GM23338 (cell line): ENCODE measurements around the gene LRRC39. TPM values are rescaled to one million over a fixed set of nuclear protein-coding genes. Genes with fewer than 3 reads are reported as not detected.

Experiments
- ATAC-seq: fragments of 200-7000 bp; cut with Tn5 transposase; 3 replicates; pipeline ENCODE4 v1.9.1; 2020
- DNase-seq: peaks from one replicate; pipeline ENCODE4 v3.0.0-alpha.2; 2015; ENCODE audit warnings: low spot score
- H2AFZ ChIP-seq: fragments of 200-600 bp; sonication (generic); 2 replicates; pipeline ENCODE4 v1.8.0; 2016; ENCODE audit warnings: antibody characterized with exemption, mild to moderate bottlenecking, moderate library complexity
- H3F3A ChIP-seq: fragments of 200-600 bp; sonication (generic); replicated peaks from 2 replicates; pipeline ENCODE4 v1.8.0; 2017; ENCODE audit warnings: antibody characterized with exemption, mixed run types, low read depth
- H3K27ac ChIP-seq: fragments of 200-600 bp; sonication (generic); 2 replicates; pipeline ENCODE4 v1.6.1; 2016; ENCODE audit warnings: low read depth
- H3K27me3 ChIP-seq: fragments of 200-600 bp; sonication (generic); 2 replicates; pipeline ENCODE4 v1.8.0; 2016; ENCODE audit warnings: mild to moderate bottlenecking, mixed run types, moderate library complexity; ENCODE audit not compliant: insufficient read depth
- H3K36me3 ChIP-seq: fragments of 200-600 bp; sonication (generic); 2 replicates; pipeline ENCODE4 v1.8.0; 2016; ENCODE audit warnings: mild to moderate bottlenecking; ENCODE audit not compliant: insufficient read depth
- H3K4me1 ChIP-seq: fragments of 200-600 bp; sonication (generic); 2 replicates; pipeline ENCODE4 v1.8.0; 2016; ENCODE audit warnings: mild to moderate bottlenecking, moderate library complexity; ENCODE audit not compliant: insufficient read depth
- H3K4me2 ChIP-seq: fragments of 200-600 bp; sonication (generic); 2 replicates; pipeline ENCODE4 v1.7.1; 2017; ENCODE audit warnings: mixed run types
- H3K4me3 ChIP-seq: fragments of 200-600 bp; sonication (generic); 2 replicates; pipeline ENCODE4 v1.6.1; 2016; ENCODE audit warnings: mixed run types
- H3K79me2 ChIP-seq: fragments of 200-600 bp; sonication (generic); replicated peaks from 2 replicates; pipeline ENCODE4 v1.8.0; 2017; ENCODE audit warnings: mild to moderate bottlenecking; ENCODE audit not compliant: insufficient read depth
- H3K9me2 ChIP-seq: fragments of 200-600 bp; sonication (generic); 2 replicates; pipeline ENCODE4 v1.8.0; 2017; ENCODE audit not compliant: insufficient read depth
- H4K20me1 ChIP-seq: fragments of 200-600 bp; sonication (generic); replicated peaks from 2 replicates; pipeline ENCODE4 v1.8.0; 2017; ENCODE audit warnings: mild to moderate bottlenecking; ENCODE audit not compliant: insufficient read depth
- H3K27ac Mint-ChIP-seq: 2 replicates; pipeline ENCODE4 v1.8.0; 2020; ENCODE audit warnings: inconsistent platforms, mild to moderate bottlenecking, moderate library complexity, mixed read lengths
- H3K27me3 Mint-ChIP-seq: 3 replicates; pipeline ENCODE4 v1.8.0; 2022; ENCODE audit warnings: low read depth, mild to moderate bottlenecking, moderate library complexity, mixed read lengths, inconsistent platforms; ENCODE audit not compliant: insufficient read depth, poor library complexity
- H3K36me3 Mint-ChIP-seq: 3 replicates; pipeline ENCODE4 v1.8.0; 2021; ENCODE audit warnings: low read depth, mild to moderate bottlenecking, inconsistent platforms, moderate library complexity, mixed read lengths
- H3K4me1 Mint-ChIP-seq: 3 replicates; pipeline ENCODE4 v1.8.0; 2020; ENCODE audit warnings: mild to moderate bottlenecking, inconsistent platforms, mixed read lengths
- H3K4me3 Mint-ChIP-seq: 3 replicates; pipeline ENCODE4 v1.8.0; 2021; ENCODE audit warnings: moderate library complexity, mild to moderate bottlenecking, inconsistent platforms, mixed read lengths
- H3K9me3 Mint-ChIP-seq: 3 replicates; pipeline ENCODE4 v1.8.0; 2020; ENCODE audit warnings: moderate library complexity, mild to moderate bottlenecking, inconsistent platforms, mixed read lengths
- CREB1 ChIP-seq: fragments of 250-450 bp; sonication (Bioruptor Pico); IDR thresholded peaks from 2 replicates; pipeline ENCODE4 v1.5.0; 2020; ENCODE audit warnings: low read depth, mild to moderate bottlenecking, moderate library complexity
- CTCF ChIP-seq, 2 experiments: fragments of 200-600 bp in 1 of 2; sonication (generic) in 1 of 2; conservative IDR thresholded peaks; 2 replicates each; pipeline versions ENCODE4 v1.5.1 to v1.6.1; 2016 to 2017; ENCODE audit warnings: antibody characterized with exemption in 2 of 2, low read depth in 2 of 2, mild to moderate bottlenecking in 2 of 2, moderate library complexity in 1 of 2
- ETS1 ChIP-seq: IDR thresholded peaks from 2 replicates; pipeline ENCODE4 v1.6.1; 2016; ENCODE audit warnings: antibody characterized with exemption
- EZH2 ChIP-seq: fragments of 200-600 bp; sonication (generic); IDR thresholded peaks from one replicate; pipeline ENCODE4 v1.8.0; 2017; ENCODE audit warnings: antibody characterized with exemption, mild to moderate bottlenecking, low read depth; ENCODE audit not compliant: unreplicated experiment
- EZH2phosphoT487 ChIP-seq: fragments of 200-600 bp; sonication (generic); IDR thresholded peaks from one replicate; pipeline ENCODE4 v1.8.1; 2018; ENCODE audit warnings: antibody characterized with exemption; ENCODE audit not compliant: unreplicated experiment
- JUNB ChIP-seq: IDR thresholded peaks from one replicate; pipeline ENCODE4 v1.6.1; 2016; ENCODE audit warnings: antibody characterized with exemption; ENCODE audit not compliant: unreplicated experiment
- NANOG ChIP-seq: IDR thresholded peaks from 2 replicates; pipeline ENCODE4 v1.6.1; 2016; ENCODE audit warnings: antibody characterized with exemption, borderline replicate concordance
- POLR2AphosphoS5 ChIP-seq: IDR thresholded peaks from 2 replicates; pipeline ENCODE4 v1.6.1; 2016; ENCODE audit warnings: antibody characterized with exemption, low read depth
- STAT1 ChIP-seq: IDR thresholded peaks from one replicate; pipeline ENCODE4 v1.6.1; 2016; ENCODE audit warnings: antibody characterized with exemption; ENCODE audit not compliant: unreplicated experiment
- ZNF331 ChIP-seq: fragments of 250-450 bp; sonication (Bioruptor Pico); IDR thresholded peaks from 2 replicates; pipeline ENCODE4 v1.5.0; 2020; ENCODE audit warnings: low read depth, mild to moderate bottlenecking, moderate library complexity
- long read RNA-seq: library from polyadenylated mRNA; unstranded; transcript quantifications from one replicate; pipeline ENCODE4 v2.0.0, GENCODE V29; 2020; ENCODE audit not compliant: unreplicated experiment
- polyA plus RNA-seq: library from polyadenylated mRNA; unstranded; fragments of >200 nt; fragmentation: Nextera tagmentation; extraction: Ambion mirVana; gene quantifications from 2 replicates; pipeline ENCODE4 v1.2.1, GENCODE V29; 2016
- total RNA-seq: library from RNA; depleted of rRNA; stranded (reverse); fragments of >200 nt; shearing (Covaris generic); gene quantifications from 2 replicates; pipeline ENCODE4 v1.2.3, GENCODE V29; 2014; rRNA removed

The LRRC39 gene
- total RNA-seq, result 0.87 TPM in 1 of 2 replicates, not detected in the other
- polyA plus RNA-seq, result 0.35 and 0.48 TPM in 2 replicates
- long read RNA-seq, result 0 reads

GRCh38 chr1:100178091-100178490 is at the start of gene LRRC39:
Gene LRRC39 (minus strand): TSS chr1:100178256. CDS start chr1:100168516, 9,740 bp downstream.
- no peaks in the 10 kb centered on the region for H3K27me3 ChIP-seq
- H4K20me1 ChIP-seq, result no peaks in the 10 kb centered on the region
- H3K4me3 Mint-ChIP-seq, result no peak within 1 kb of the TSS
- no peak within 1 kb of the TSS for H3K27ac Mint-ChIP-seq
- no peaks in the 10 kb centered on the region for H3K9me3 Mint-ChIP-seq
- no peaks in the 10 kb centered on the region for H3K4me1 ChIP-seq
- DNase-seq (no peak), ATAC-seq (no peak)
- H3K27ac ChIP-seq, result no peak within 1 kb of the TSS
- H3F3A ChIP-seq, result no peaks in the 10 kb centered on the region
- no peaks in the 10 kb centered on the region for H3K36me3 Mint-ChIP-seq
- TF ChIP-seq JUNB, result no peak
- TF ChIP-seq CREB1 (CRISPR knock-in tag), result no peak
- peaks cover 1% of the 10 kb centered on the region for H3K27me3 Mint-ChIP-seq
- no peak within 1 kb of the TSS for H3K4me3 ChIP-seq
- H3K79me2 ChIP-seq, result no peaks in the 10 kb centered on the region
- no peaks in the 10 kb centered on the region for H3K36me3 ChIP-seq
- H3K9me2 ChIP-seq, result no peaks in the 10 kb centered on the region
- no peak within 1 kb of the TSS for H2AFZ ChIP-seq
- H3K4me1 Mint-ChIP-seq, result no peaks in the 10 kb centered on the region
- H3K4me2 ChIP-seq, result no peak within 1 kb of the TSS

GRCh38 chr1:100222428-100222827 is 44.4 kb upstream of the LRRC39 start:
- H3K9me3 Mint-ChIP-seq, result no peaks in the 10 kb centered on the region
- Histone ChIP-seq H3K27me3 (no peaks in the 10 kb centered on the region), H2AFZ (no peak overlapping the region), H3K9me2 (no peaks in the 10 kb centered on the region), H3K27ac (no peak overlapping the region), H3F3A (no peaks in the 10 kb centered on the region), H3K4me1 (no peaks in the 10 kb centered on the region), H3K36me3 (peaks cover 7% of the 10 kb centered on the region; the same call in 1 of the 2 replicates), H3K4me3 (no peak overlapping the region), H3K79me2 (no peaks in the 10 kb centered on the region; the same call in 1 of the 2 replicates), H4K20me1 (0 out of 2 replicates have a peak, but pooled peaks cover 5% of the 10 kb centered on the region), H3K4me2 (no peak overlapping the region)
- H3K27ac Mint-ChIP-seq, result no peak overlapping the region
- DNase-seq, result no peak
- H3K36me3 Mint-ChIP-seq, result peaks cover 10% of the 10 kb centered on the region; the same call in 2 of the 3 replicates
- no peaks in the 10 kb centered on the region for H3K27me3 Mint-ChIP-seq
- no peaks in the 10 kb centered on the region for H3K4me1 Mint-ChIP-seq
- H3K4me3 Mint-ChIP-seq, result no peak overlapping the region
- no peak for ATAC-seq
- no peak for TF ChIP-seq ETS1
- no peak for TF ChIP-seq STAT1
- TF ChIP-seq CREB1 (CRISPR knock-in tag), result no peak
- TF ChIP-seq EZH2, result no peak
- TF ChIP-seq POLR2AphosphoS5, result no peak
- TF ChIP-seq NANOG, result no peak
- TF ChIP-seq CTCF (conservative IDR thresholded peaks at IDR 0.05; ENCODE audit: low read depth in 2 of 2), result no peak

GRCh38 chr1:100219883-100220282 is 41.8 kb upstream of the LRRC39 start:
- no peak overlapping the region for H3K4me3 Mint-ChIP-seq
- no peaks in the 10 kb centered on the region for H3K4me1 ChIP-seq
- H3K4me1 Mint-ChIP-seq, result no peaks in the 10 kb centered on the region
- ATAC-seq, result no peak
- no peaks in the 10 kb centered on the region for H3K27me3 ChIP-seq
- no peak overlapping the region for H2AFZ ChIP-seq
- H3K27me3 Mint-ChIP-seq, result no peaks in the 10 kb centered on the region
- no peaks in the 10 kb centered on the region for H3K9me3 Mint-ChIP-seq
- no peaks in the 10 kb centered on the region; the same call in 1 of the 2 replicates for H4K20me1 ChIP-seq
- no peaks in the 10 kb centered on the region for H3K79me2 ChIP-seq
- no peak overlapping the region for H3K27ac ChIP-seq
- H3K36me3 ChIP-seq, result peaks cover 21% of the 10 kb centered on the region; the same call in 1 of the 2 replicates
- no peak overlapping the region for H3K27ac Mint-ChIP-seq
- peaks cover 25% of the 10 kb centered on the region; the same call in 2 of the 3 replicates for H3K36me3 Mint-ChIP-seq
- no peak for DNase-seq
- H3K4me3 ChIP-seq, result no peak overlapping the region
- H3K9me2 ChIP-seq, result no peaks in the 10 kb centered on the region
- no peaks in the 10 kb centered on the region for H3F3A ChIP-seq
- no peak overlapping the region for H3K4me2 ChIP-seq
- TF ChIP-seq ETS1 (no peak), CTCF (conservative IDR thresholded peaks at IDR 0.05; ENCODE audit: low read depth in 2 of 2) (no peak), EZH2phosphoT487 (no peak), ZNF331 (CRISPR knock-in tag) (no peak)
